ENCODE results near the gene SOWAHB. TPM values are rescaled to one million over a fixed set of nuclear protein-coding genes. Genes with fewer than 3 reads are reported as not detected.

The SOWAHB gene
- total and polyA plus RNA-seq, 2 of the 8 experiments (the other 6 are each of a cell fraction or from before 2014, with no cell fraction given): 0.15 to 0.65 TPM

DNA sequence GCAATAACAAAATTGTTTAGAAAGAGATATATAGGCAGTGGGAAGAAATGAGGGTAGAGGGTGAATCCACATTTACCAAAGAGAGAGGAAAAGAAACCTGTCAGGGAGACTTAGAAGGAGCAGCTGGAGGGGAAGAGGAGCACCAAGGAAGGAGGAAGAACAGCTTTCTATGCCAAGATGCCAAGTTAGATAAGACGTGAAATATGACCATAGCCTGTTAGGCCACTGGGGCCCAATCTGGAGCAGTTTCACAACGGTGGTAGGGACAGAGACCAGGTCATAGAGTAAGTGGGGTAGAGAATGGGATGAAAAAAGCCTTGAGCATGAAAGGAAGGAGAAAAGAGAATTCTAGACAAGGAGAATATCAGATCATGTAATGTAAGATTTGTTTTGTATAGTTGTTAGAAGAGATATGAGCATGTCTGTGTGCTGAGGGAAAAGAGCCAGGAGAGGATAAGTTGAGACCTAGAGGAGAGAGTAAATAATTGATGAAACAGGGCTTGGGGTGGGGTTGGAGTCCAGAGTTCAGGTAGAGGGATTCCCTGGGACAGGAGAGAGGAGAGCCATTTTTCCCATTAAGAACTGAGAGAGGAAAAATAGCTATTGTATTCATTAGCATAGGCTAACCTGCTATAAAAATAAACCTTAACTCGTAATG, 4.4 kb upstream of the SOWAHB start:
- no peak overlapping the region for H3K14ac ChIP-seq (ENCODE audit: insufficient read length)
- H4K8ac ChIP-seq (ENCODE audit: extremely low read depth, insufficient read depth, low read length): no peak overlapping the region
- no peak overlapping the region for H2BK12ac ChIP-seq (ENCODE audit: low read depth, low read length)
- no peak overlapping the region for H3K4me3 ChIP-seq (ENCODE audit: extremely low read depth in 1 of 4, insufficient read depth in 2 of 4, low read depth in 3 of 4, low read length in 4 of 4)
- H3K4ac ChIP-seq (replicated peaks; ENCODE audit: insufficient read length, low read depth, low read length): no peak overlapping the region
- H4K20me1 ChIP-seq (replicated peaks in 1 of 2; ENCODE audit: control insufficient read depth in 1 of 2, insufficient read depth in 2 of 2, low read length in 2 of 2): no peaks in the 10 kb centered on the region
- no peak overlapping the region for H4K91ac ChIP-seq (replicated peaks; ENCODE audit: insufficient read length, low read length)
- POLR2A ChIA-PET (ENCODE audit: partially characterized antibody): interaction anchor here (1.0 kb wide), 1 partner anchor 10 kb away, joined by 3 read pairs; no protein-coding TSS in a partner anchor
- H3K56ac ChIP-seq (replicated peaks; ENCODE audit: insufficient read length, low read depth, low read length): no peak overlapping the region
- 76% methylated on average over 3 of the region's 3 CpGs; no CpG with 5 or more reads in 1 of the 2 experiments for WGBS, 2 experiments (ENCODE audit: extremely low coverage in 1 of 2, insufficient coverage in 1 of 2, insufficient read length in 1 of 2, insufficient replicate concordance in 2 of 2, low coverage in 1 of 2, low lambda C conversion rate in 2 of 2, missing lambda C conversion rate in 1 of 2)
- H3K4me1 ChIP-seq (replicated peaks in 1 of 4; ENCODE audit: control insufficient read depth in 3 of 4, insufficient read depth in 4 of 4, low read length in 3 of 4): peaks cover 0 to 2% (median under 1%) of the 10 kb centered on the region in 4 experiments; a peak in 2 of 7 replicates
- H2BK5ac ChIP-seq (ENCODE audit: low read depth, low read length): no peak overlapping the region
- H3K18ac ChIP-seq (ENCODE audit: extremely low read depth, low read length): no peak overlapping the region
- no peak overlapping the region for H3K23ac ChIP-seq (ENCODE audit: insufficient read length)
- DNase-seq (ENCODE audit: low read depth in 1 of 2, low spot score in 2 of 2): no peak
- H3K79me1 ChIP-seq (ENCODE audit: low read depth, low read length): no peaks in the 10 kb centered on the region
- H2AFZ ChIP-seq (ENCODE audit: low read length): no peak overlapping the region
- no peak overlapping the region for H2BK15ac ChIP-seq (ENCODE audit: low read length)
- no peak overlapping the region for H2BK120ac ChIP-seq (replicated peaks; ENCODE audit: low read depth, low read length)
- no peak overlapping the region for H3K9ac ChIP-seq (replicated peaks in 1 of 4; ENCODE audit: extremely low read depth in 1 of 4, low read depth in 3 of 4, low read length in 3 of 4)
- H3K9me3 ChIP-seq (ENCODE audit: insufficient read depth in 2 of 2, low read depth in 1 of 2, low read length in 1 of 2): peaks cover 3 to 4% of the 10 kb centered on the region in 2 experiments; a peak in 2 of 4 replicates
- H2BK20ac ChIP-seq (ENCODE audit: low read length): no peak overlapping the region
- H4K5ac ChIP-seq (ENCODE audit: insufficient read length, low read depth, low read length): no peak overlapping the region
- FAIRE-seq: no peak
- H3K27me3 ChIP-seq (replicated peaks in 1 of 4; ENCODE audit: control insufficient read depth in 3 of 4, extremely low read depth in 1 of 4, insufficient read depth in 3 of 4, low read length in 3 of 4): peaks cover 4 to 25% (median 21%) of the 10 kb centered on the region in 4 experiments
- H3K27ac ChIP-seq (ENCODE audit: low read depth, low read length): no peak overlapping the region
- no peaks in the 10 kb centered on the region for H3K36me3 ChIP-seq (ENCODE audit: control insufficient read depth in 2 of 4, insufficient read depth in 4 of 4, low read length in 3 of 4)
- no peak overlapping the region for H3K4me2 ChIP-seq (ENCODE audit: insufficient read depth in 1 of 2, low read depth in 2 of 2, low read length in 2 of 2)
- peaks cover 8% of the 10 kb centered on the region; the same call in 1 of the 2 replicates for H3K23me2 ChIP-seq (ENCODE audit: low read depth, low read length)
- CTCF ChIA-PET (ENCODE audit: partially characterized antibody): interaction anchor here (0.7 to 1.2 kb wide), 3 partner anchors 94 to 152 kb away, joined by 3 read pairs; no protein-coding TSS in a partner anchor
- no peaks in the 10 kb centered on the region for H3K79me2 ChIP-seq (ENCODE audit: control insufficient read depth in 1 of 2, insufficient read depth in 2 of 2, low read length in 2 of 2)
- H2AK5ac ChIP-seq (ENCODE audit: low read depth, low read length): no peak overlapping the region
- no peak for TF ChIP-seq ASH2L (IDR thresholded peaks at IDR 0.05; ENCODE audit: low read length)

Data from H1 (cell line).